Karpas-422 (cell line): Measurements from ENCODE around the gene SCMH1. TPM values are rescaled to one million over a fixed set of nuclear protein-coding genes. Genes with fewer than 3 reads are reported as not detected.

Source experiments
- DNase-seq: peaks from one replicate; pipeline ENCODE4 v3.0.0-alpha.2; 2015
- H2AFZ ChIP-seq: fragments of 200-600 bp; sonication (generic); 2 replicates; pipeline ENCODE4 v1.6.1; 2014; ENCODE audit warnings: antibody characterized with exemption, low read length, mixed read lengths
- H3K27ac ChIP-seq: fragments of 200-600 bp; sonication (generic); 2 replicates; pipeline ENCODE4 v1.5.1; 2014; ENCODE audit warnings: mild to moderate bottlenecking, low read length, moderate library complexity
- H3K27me3 ChIP-seq: fragments of 200-600 bp; sonication (generic); 2 replicates; pipeline ENCODE4 v1.6.1; 2014; ENCODE audit warnings: low read length, mixed read lengths
- H3K36me3 ChIP-seq: fragments of 200-600 bp; sonication (generic); 2 replicates; pipeline ENCODE4 v1.6.1; 2014; ENCODE audit warnings: low read length, mixed read lengths; ENCODE audit not compliant: insufficient read depth
- H3K4me1 ChIP-seq: fragments of 200-600 bp; sonication (generic); 2 replicates; pipeline ENCODE4 v1.6.1; 2014; ENCODE audit warnings: mild to moderate bottlenecking, low read length, mixed read lengths
- H3K4me2 ChIP-seq: fragments of 200-600 bp; sonication (generic); 2 replicates; pipeline ENCODE4 v1.6.1; 2014; ENCODE audit warnings: low read length, low read depth, mild to moderate bottlenecking; ENCODE audit not compliant: poor library complexity, severe bottlenecking
- H3K4me3 ChIP-seq: fragments of 200-600 bp; sonication (generic); 2 replicates; pipeline ENCODE4 v1.5.1; 2014; ENCODE audit warnings: mild to moderate bottlenecking, antibody characterized with exemption, low read length, mixed read lengths
- H3K79me2 ChIP-seq: fragments of 200-600 bp; sonication (generic); 2 replicates; pipeline ENCODE4 v1.6.1; 2014; ENCODE audit warnings: mild to moderate bottlenecking, low read length, mixed read lengths
- H3K9ac ChIP-seq: fragments of 200-600 bp; sonication (generic); 2 replicates; pipeline ENCODE4 v1.6.0; 2014; ENCODE audit warnings: low read length
- H3K9me2 ChIP-seq: fragments of 200-600 bp; sonication (generic), shearing (Covaris generic); replicated peaks from 2 replicates; pipeline ENCODE4 v1.6.0; 2014; ENCODE audit warnings: mild to moderate bottlenecking, low read length, moderate library complexity; ENCODE audit not compliant: insufficient read depth
- H3K9me3 ChIP-seq: fragments of 300-700, 200-600 bp; sonication (generic); 2 replicates; pipeline ENCODE4 v1.6.1; 2014; ENCODE audit warnings: low read length, mixed read lengths
- H4K20me1 ChIP-seq: fragments of 200-600 bp; sonication (generic); 2 replicates; pipeline ENCODE4 v1.6.1; 2014; ENCODE audit warnings: mild to moderate bottlenecking, antibody characterized with exemption, low read length, low read depth; ENCODE audit not compliant: insufficient read depth
- total RNA-seq: library from RNA; depleted of rRNA; stranded (reverse); fragments of >200 nt; shearing (Covaris generic); gene quantifications from 2 replicates; pipeline ENCODE4 v1.2.3, GENCODE V29; 2014; ENCODE audit warnings: low replicate concordance

SCMH1 gene
- total RNA-seq, 1 experiment from 2014 or later = 83.6 TPM

- Histone ChIP-seq H4K20me1 (no peaks in the 10 kb centered on the region), H2AFZ (no peak overlapping the region), H3K9me3 (no peaks in the 10 kb centered on the region), H3K79me2 (no peaks in the 10 kb centered on the region), H3K4me3 (no peak overlapping the region), H3K36me3 (peaks cover 38% of the 10 kb centered on the region; the same call in 1 of the 2 replicates), H3K4me2 (no peak overlapping the region), H3K27ac (no peak overlapping the region), H3K4me1 (no peaks in the 10 kb centered on the region), H3K9me2 (no peaks in the 10 kb centered on the region), H3K27me3 (no peaks in the 10 kb centered on the region), H3K9ac (no peak overlapping the region)
- DNase-seq = no peak
These were observed 210.0 kb downstream of the SCMH1 start for GRCh38 chr1:41032147-41032546.

GRCh38 chr1:41030872-41031616, 211.1 kb downstream of the SCMH1 start:
- no peaks in the 10 kb centered on the region for H3K9me2 ChIP-seq
- H3K36me3 ChIP-seq = peaks cover 27% of the 10 kb centered on the region; the same call in 1 of the 2 replicates
- no peaks in the 10 kb centered on the region for H4K20me1 ChIP-seq
- H3K27ac ChIP-seq = no peak overlapping the region
- H3K9me3 ChIP-seq = no peaks in the 10 kb centered on the region
- no peaks in the 10 kb centered on the region for H3K79me2 ChIP-seq
- H3K4me3 ChIP-seq = no peak overlapping the region
- H3K9ac ChIP-seq = no peak overlapping the region
- no peak overlapping the region for H3K4me2 ChIP-seq
- no peak for DNase-seq
- no peak overlapping the region for H2AFZ ChIP-seq
- no peaks in the 10 kb centered on the region for H3K27me3 ChIP-seq
- H3K4me1 ChIP-seq = no peaks in the 10 kb centered on the region

- no peak overlapping the region for H3K4me3 ChIP-seq
- H3K9ac ChIP-seq = no peak overlapping the region
- H3K36me3 ChIP-seq = peaks cover 21% of the 10 kb centered on the region; the same call in 1 of the 2 replicates
- DNase-seq = no peak
- no peaks in the 10 kb centered on the region for H3K9me3 ChIP-seq
- no peak overlapping the region for H3K4me2 ChIP-seq
- no peak overlapping the region for H2AFZ ChIP-seq
- H4K20me1 ChIP-seq = no peaks in the 10 kb centered on the region
- H3K27ac ChIP-seq = no peak overlapping the region
- H3K79me2 ChIP-seq = no peaks in the 10 kb centered on the region
- peaks cover 4% of the 10 kb centered on the region; the same call in 1 of the 2 replicates for H3K4me1 ChIP-seq
- no peaks in the 10 kb centered on the region for H3K27me3 ChIP-seq
- no peaks in the 10 kb centered on the region for H3K9me2 ChIP-seq
These were observed 214.0 kb downstream of the SCMH1 start for GRCh38 chr1:41028034-41028642.

DNA sequence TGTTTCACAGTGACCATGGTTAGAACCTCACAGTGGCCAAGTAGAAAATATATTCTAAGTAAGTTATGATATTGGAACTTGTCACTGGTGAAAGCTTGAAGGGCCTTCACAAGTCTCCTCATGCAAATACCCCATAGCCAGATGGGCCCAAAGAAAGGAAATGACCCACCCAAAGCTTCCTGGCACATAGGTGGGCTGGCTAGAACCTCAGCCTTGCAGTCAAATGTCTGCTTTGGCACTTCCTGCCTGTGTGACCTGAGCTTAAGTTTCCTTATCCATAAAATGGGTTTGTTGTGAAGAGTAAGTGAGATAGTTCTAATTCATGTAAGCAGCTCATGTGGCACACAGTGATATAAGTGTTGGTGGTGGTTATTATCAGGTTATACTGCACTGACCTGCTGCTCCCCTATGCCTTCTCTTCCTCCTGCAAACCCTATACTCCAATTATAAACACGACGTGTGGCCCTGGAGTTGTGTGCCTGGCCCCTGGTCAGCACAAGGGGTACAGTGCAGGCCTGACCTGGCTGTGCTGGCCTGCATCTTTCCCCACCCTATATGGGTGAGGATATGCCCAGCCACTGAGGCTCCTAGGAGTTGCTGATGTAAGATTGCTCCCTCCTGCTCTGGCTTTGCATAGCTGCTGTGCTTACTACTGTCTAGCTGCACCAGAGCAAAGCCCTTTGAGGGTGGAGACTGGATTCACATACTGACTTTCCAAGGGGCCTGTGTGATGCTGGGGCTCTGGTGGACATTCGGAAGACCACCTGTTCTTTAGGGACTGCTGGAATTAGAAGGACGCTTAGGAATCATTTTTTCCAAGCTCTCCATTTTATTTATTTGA, 215.9 kb downstream of the SCMH1 start:
- no peak overlapping the region for H3K4me3 ChIP-seq
- H4K20me1 ChIP-seq = no peaks in the 10 kb centered on the region
- no peak overlapping the region; the same call in 1 of the 2 replicates for H3K27ac ChIP-seq
- no peak overlapping the region for H3K4me2 ChIP-seq
- DNase-seq = no peak
- H3K4me1 ChIP-seq = peaks cover 4% of the 10 kb centered on the region; the same call in 1 of the 2 replicates
- H3K9me2 ChIP-seq = no peaks in the 10 kb centered on the region
- no peak overlapping the region for H2AFZ ChIP-seq
- H3K27me3 ChIP-seq = no peaks in the 10 kb centered on the region
- H3K9me3 ChIP-seq = no peaks in the 10 kb centered on the region
- peaks cover 8% of the 10 kb centered on the region; the same call in 1 of the 2 replicates for H3K36me3 ChIP-seq
- no peak overlapping the region for H3K9ac ChIP-seq
- H3K79me2 ChIP-seq = no peaks in the 10 kb centered on the region

DNA sequence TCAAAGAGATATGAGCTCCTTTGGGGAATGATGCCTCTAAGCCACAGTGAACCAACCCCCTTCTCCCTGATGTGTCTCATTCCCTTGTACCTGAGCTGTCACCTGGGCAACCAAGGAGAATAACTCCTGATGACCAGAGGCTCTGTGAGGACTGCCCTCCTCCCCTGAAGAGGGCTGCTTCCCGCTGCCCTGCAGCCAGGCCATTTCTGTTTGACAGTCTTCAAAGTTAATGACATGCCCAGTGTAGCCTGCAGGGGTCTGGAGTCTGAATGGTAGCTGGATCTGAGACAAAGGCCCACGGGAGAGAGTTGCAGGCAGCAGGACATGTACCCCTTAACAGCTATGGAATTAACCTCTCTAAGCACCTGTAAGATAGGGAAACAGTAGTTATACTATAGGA, 217.2 kb downstream of the SCMH1 start:
- no peak overlapping the region for H3K4me2 ChIP-seq
- no peak overlapping the region for H2AFZ ChIP-seq
- H3K9me3 ChIP-seq = no peaks in the 10 kb centered on the region
- DNase-seq = no peak
- no peaks in the 10 kb centered on the region for H3K9me2 ChIP-seq
- H3K27me3 ChIP-seq = no peaks in the 10 kb centered on the region
- no peak overlapping the region for H3K9ac ChIP-seq
- no peaks in the 10 kb centered on the region for H3K79me2 ChIP-seq
- H3K4me1 ChIP-seq = peaks cover 4% of the 10 kb centered on the region; the same call in 1 of the 2 replicates
- no peak overlapping the region for H3K27ac ChIP-seq
- H3K4me3 ChIP-seq = no peak overlapping the region
- no peaks in the 10 kb centered on the region for H4K20me1 ChIP-seq
- peaks cover 10% of the 10 kb centered on the region; the same call in 1 of the 2 replicates for H3K36me3 ChIP-seq

- no peak for DNase-seq
- Histone ChIP-seq H3K4me1 (peaks cover 4% of the 10 kb centered on the region; the same call in 1 of the 2 replicates), H3K9me3 (no peaks in the 10 kb centered on the region), H3K79me2 (no peaks in the 10 kb centered on the region), H4K20me1 (no peaks in the 10 kb centered on the region), H3K27ac (no peak overlapping the region), H3K4me2 (no peak overlapping the region), H3K36me3 (peaks cover 12% of the 10 kb centered on the region; the same call in 1 of the 2 replicates), H3K4me3 (no peak overlapping the region), H3K27me3 (no peaks in the 10 kb centered on the region), H2AFZ (no peak overlapping the region), H3K9me2 (no peaks in the 10 kb centered on the region), H3K9ac (no peak overlapping the region)
These were observed 218.7 kb downstream of the SCMH1 start for GRCh38 chr1:41023279-41023990.

GRCh38 chr1:41022424-41022823, 219.7 kb downstream of the SCMH1 start:
- Histone ChIP-seq H3K4me1 (peaks cover 4% of the 10 kb centered on the region; the same call in 1 of the 2 replicates), H3K9me2 (no peaks in the 10 kb centered on the region), H2AFZ (no peak overlapping the region), H3K79me2 (no peaks in the 10 kb centered on the region), H3K27me3 (no peaks in the 10 kb centered on the region), H3K9ac (no peak overlapping the region), H3K9me3 (no peaks in the 10 kb centered on the region), H3K27ac (no peak overlapping the region), H4K20me1 (no peaks in the 10 kb centered on the region), H3K36me3 (peaks cover 13% of the 10 kb centered on the region), H3K4me3 (no peak overlapping the region), H3K4me2 (no peak overlapping the region)
- no peak for DNase-seq
